HepG2 (cell line): ENCODE measurements around the gene CACNG1. TPM values are rescaled to one million over a fixed set of nuclear protein-coding genes. Genes with fewer than 3 reads are reported as not detected.

Source experiments
- ATAC-seq: fragments of 200-7000 bp; cut with Tn5 transposase; 3 replicates; pipeline ENCODE4 v1.9.1; 2020; ENCODE audit warnings: mild to moderate bottlenecking, moderate library complexity
- BruUV-seq: library from RNA; stranded (reverse); fragments of 400-500 nt; replicated peaks from 2 replicates; lab custom pipeline; 2021; lab: Mats Ljungman, UMichigan
- CTCF ChIA-PET: fragments of 300-600 bp; formaldehyde crosslinking; extraction: SDS; loops from one replicate; lab custom pipeline; 2021; ENCODE audit warnings: low total read pairs, inconsistent platforms, low intra/inter-chr PET ratio; lab: Yijun Ruan, JAX
- POLR2A ChIA-PET: fragments of 350-600 bp; sonication (Branson Sonifier 250); formaldehyde crosslinking; loops from one replicate; lab custom pipeline; 2020; ENCODE audit warnings: antibody characterized with exemption, inconsistent platforms; lab: Yijun Ruan, JAX
- DNase-seq: peaks from one replicate; pipeline ENCODE4 v3.0.0-alpha.2; 2015; ENCODE audit warnings: low spot score
- FAIRE-seq: peaks from 3 replicates; lab custom pipeline; 2011; peaks lifted over from hg19 to GRCh38; lab: Jason Lieb, UNC
- H2AFZ ChIP-seq: one replicate; pipeline ENCODE4 v1.6.1; 2011; ENCODE audit warnings: low read length, inconsistent platforms
- H3K27ac ChIP-seq: fragments of 300-600 bp; 3 replicates; pipeline ENCODE4 v1.8.0; 2011; ENCODE audit warnings: mixed run types, mild to moderate bottlenecking, mixed read lengths, low read length, inconsistent platforms; ENCODE audit not compliant: insufficient read depth; ENCODE audit errors: extremely low read length
- H3K27me3 ChIP-seq, 2 experiments: fragments of 200-600 bp in 1 of 2; 2 replicates in 1 of 2; 3 replicates in 1 of 2; pipeline versions ENCODE4 v1.6.0 to v1.8.0; 2011; ENCODE audit warnings: low read length in 2 of 2, mild to moderate bottlenecking in 2 of 2, moderate library complexity in 2 of 2, inconsistent platforms in 1 of 2; ENCODE audit not compliant: insufficient read depth in 2 of 2, control insufficient read depth in 1 of 2
- H3K36me3 ChIP-seq, 2 experiments: fragments of 200-600 bp in 1 of 2; replicated peaks in 1 of 2; 2 replicates in 1 of 2; 3 replicates in 1 of 2; pipeline versions ENCODE4 v1.5.1 to v1.8.0; 2011; ENCODE audit warnings: low read length in 2 of 2, inconsistent platforms in 1 of 2; ENCODE audit not compliant: insufficient read depth in 2 of 2, control insufficient read depth in 1 of 2
- H3K4me1 ChIP-seq: 2 replicates; pipeline ENCODE4 v1.5.1; 2012; ENCODE audit warnings: low read length, inconsistent platforms; ENCODE audit not compliant: insufficient read depth
- H3K4me2 ChIP-seq: 2 replicates; pipeline ENCODE4 v1.6.0; 2011; ENCODE audit warnings: low read depth, low read length, inconsistent platforms
- H3K4me3 ChIP-seq, 3 experiments: fragments of 200-600 bp in 1 of 3; sonication (generic), shearing (Covaris generic) in 1 of 3; replicated peaks in 1 of 3; 2 replicates each; pipeline ENCODE4 v1.5.1; 2011 to 2016; ENCODE audit warnings: low read length in 3 of 3, inconsistent platforms in 2 of 3, low read depth in 2 of 3, mild to moderate bottlenecking in 2 of 3, control low read depth in 1 of 3, mixed read lengths in 1 of 3; ENCODE audit not compliant: insufficient read depth in 1 of 3
- H3K79me2 ChIP-seq: one replicate; pipeline ENCODE4 v1.6.1; 2011; ENCODE audit warnings: low read length, inconsistent platforms; ENCODE audit not compliant: insufficient read depth
- H3K9ac ChIP-seq: 2 replicates; pipeline ENCODE4 v1.6.0; 2011; ENCODE audit warnings: mild to moderate bottlenecking, low read depth, low read length, inconsistent platforms; ENCODE audit not compliant: insufficient read depth
- H3K9me3 ChIP-seq: 2 replicates; pipeline ENCODE4 v1.5.1; 2012; ENCODE audit warnings: mild to moderate bottlenecking, low read length
- H4K20me1 ChIP-seq: 2 replicates; pipeline ENCODE4 v1.6.0; 2011; ENCODE audit warnings: inconsistent platforms, mild to moderate bottlenecking, low read length, moderate library complexity; ENCODE audit not compliant: insufficient read depth
- CENPX ChIP-seq: sonication (generic); formaldehyde crosslinking; IDR thresholded peaks from 2 replicates; pipeline ENCODE4 v1.9.0; 2021; ENCODE audit warnings: mild to moderate bottlenecking, missing genetic modification reagents, moderate library complexity
- PCBP2 ChIP-seq: fragments of 200-400 bp; formaldehyde crosslinking; optimal IDR thresholded peaks from 2 replicates; pipeline ENCODE3; 2018; ENCODE audit warnings: low read length, low read depth; ENCODE audit not compliant: poor library complexity, severe bottlenecking
- RBAK ChIP-seq: sonication (generic); formaldehyde crosslinking; IDR thresholded peaks from 2 replicates; pipeline ENCODE4 v1.5.1; 2020; ENCODE audit warnings: mild to moderate bottlenecking, missing genetic modification reagents
- SP4 ChIP-seq: sonication (generic); formaldehyde crosslinking; IDR thresholded peaks from 2 replicates; pipeline ENCODE4 v1.8.1; 2023; ENCODE audit warnings: mild to moderate bottlenecking, missing genetic modification reagents
- TAF15 ChIP-seq: fragments of 200-400 bp; formaldehyde crosslinking; IDR thresholded peaks from one replicate; pipeline ENCODE4 v1.6.1; 2018; ENCODE audit warnings: mild to moderate bottlenecking, low read depth, low read length; ENCODE audit not compliant: poor library complexity, severe bottlenecking
- USF2 ChIP-seq, 2 experiments: sonication (generic) in 1 of 2; formaldehyde crosslinking in 1 of 2; IDR thresholded peaks; 2 replicates each; pipeline versions ENCODE4 v1.5.1 to v1.6.1; 2011 to 2020; ENCODE audit warnings: borderline replicate concordance in 1 of 2, low read depth in 1 of 2, low read length in 1 of 2, mild to moderate bottlenecking in 1 of 2, missing genetic modification reagents in 1 of 2, moderate library complexity in 1 of 2
- ZBTB39 ChIP-seq: sonication (generic); formaldehyde crosslinking; IDR thresholded peaks from 2 replicates; pipeline ENCODE4 v1.5.0; 2020; ENCODE audit warnings: missing genetic modification reagents
- ZFP36L2 ChIP-seq: sonication (generic); formaldehyde crosslinking; IDR thresholded peaks from 2 replicates; pipeline ENCODE4 v1.4.0; 2020; ENCODE audit warnings: missing genetic modification reagents
- ZNF224 ChIP-seq: sonication (generic); formaldehyde crosslinking; IDR thresholded peaks from 2 replicates; pipeline ENCODE4 v1.5.0; 2020; ENCODE audit warnings: mild to moderate bottlenecking, missing genetic modification reagents
- ZNF232 ChIP-seq: sonication (generic); formaldehyde crosslinking; IDR thresholded peaks from 2 replicates; pipeline ENCODE4 v1.4.0; 2020; ENCODE audit warnings: missing genetic modification reagents, borderline replicate concordance
- ZNF446 ChIP-seq: sonication (generic); formaldehyde crosslinking; IDR thresholded peaks from 2 replicates; pipeline ENCODE4 v1.5.0; 2020; ENCODE audit warnings: mild to moderate bottlenecking, missing genetic modification reagents
- ZNF629 ChIP-seq: sonication (generic); formaldehyde crosslinking; conservative IDR thresholded peaks from 2 replicates; pipeline ENCODE4 v1.5.0; 2020; ENCODE audit warnings: missing genetic modification reagents
- ZNF670 ChIP-seq: sonication (generic); formaldehyde crosslinking; IDR thresholded peaks from 2 replicates; pipeline ENCODE4 v1.8.0; 2022; ENCODE audit warnings: mild to moderate bottlenecking, missing genetic modification reagents, borderline replicate concordance
- ZNF672 ChIP-seq: sonication (generic); formaldehyde crosslinking; IDR thresholded peaks from 2 replicates; pipeline ENCODE4 v1.8.1; 2022; ENCODE audit warnings: missing genetic modification reagents
- ZNF772 ChIP-seq: sonication (generic); formaldehyde crosslinking; IDR thresholded peaks from 2 replicates; pipeline ENCODE4 v1.5.0; 2020; ENCODE audit warnings: mild to moderate bottlenecking, missing genetic modification reagents
- WGBS: methylation state at CpG from one replicate; pipeline ENCODE4 v1.1.6; 2017; ENCODE audit warnings: low lambda C conversion rate; 5-methylcytosine and 5-hydroxymethylcytosine counted together
- in situ Hi-C: cut with HindIII; loops from 2 replicates; pipeline ENCODE4 v1.10.0; 2017; ENCODE audit warnings: low pct_unique_long_range_greater_than_20kb; ENCODE audit not compliant: extremely low pct_ligation_motif_present
- intact Hi-C: fragments of 100-400 bp; cut with micrococcal nuclease; formaldehyde crosslinking; loops from one replicate; pipeline ENCODE4 v1.10.0; 2022; ENCODE audit not compliant: unreplicated experiment
- polyA plus RNA-seq, 8 experiments: library from polyadenylated mRNA; depleted of rRNA in 3 of 8; stranded (reverse) in 7 of 8; unstranded in 1 of 8; fragments of >200 nt; fragmentation: Illumina TruSeq in 4 of 8; extraction: Trizol in 4 of 8; gene quantifications; 2 replicates each; pipeline versions ENCODE4 v1.2.1 to v1.2.3, GENCODE V29; 2011 to 2016; ENCODE audit warnings: low read depth in 4 of 8, missing spikeins in 1 of 8, mixed read lengths in 1 of 8; ENCODE audit not compliant: insufficient read depth in 1 of 8
- total RNA-seq, 5 experiments: library from RNA; depleted of rRNA; stranded (reverse); fragments of >200 nt; fragmentation: Illumina TruSeq; extraction: Trizol; gene quantifications; 2 replicates each; pipeline ENCODE4 v1.2.3, GENCODE V29; 2016; ENCODE audit warnings: low read depth in 1 of 5

Gene CACNG1
- total and polyA plus RNA-seq, 2 of the 13 experiments (the other 11 are each of a cell fraction or from before 2014, with no cell fraction given) = not detected

- no peak for FAIRE-seq
- TF ChIP-seq TAF15 (no peak), CENPX (no peak), ZNF672 (CRISPR knock-in tag) (no peak), RBAK (no peak), ZNF670 (no peak), ZNF772 (no peak), PCBP2 (no peak), ZNF232 (CRISPR knock-in tag) (no peak), SP4 (CRISPR knock-in tag) (no peak), ZNF446 (CRISPR knock-in tag) (no peak), USF2 (IDR thresholded peaks at IDR 0.05; ENCODE audit: low read depth, low read length) (no peak), USF2 (CRISPR knock-in tag; IDR thresholded peaks at IDR 0.05; ENCODE audit: borderline replicate concordance) (0 out of 2 replicates have a peak, but pooled peaks have one; percentile 24), ZBTB39 (CRISPR knock-in tag) (no peak), ZNF224 (CRISPR knock-in tag) (no peak), ZNF629 (CRISPR knock-in tag) (peak; percentile 77), ZFP36L2 (CRISPR knock-in tag) (no peak)
- Histone ChIP-seq H3K4me2 (no peak overlapping the region), H4K20me1 (no peaks in the 10 kb centered on the region), H3K4me1 (no peaks in the 10 kb centered on the region), H3K4me3 (no peak overlapping the region), H3K9ac (no peak overlapping the region), H3K79me2 (no peaks in the 10 kb centered on the region), H3K9me3 (no peaks in the 10 kb centered on the region), H3K27me3 (peaks cover 0 to 45% of the 10 kb centered on the region in 2 experiments; a peak in 4 of 5 replicates), H2AFZ (no peak overlapping the region), H3K27ac (no peak overlapping the region), H3K36me3 (no peaks in the 10 kb centered on the region)
- DNase-seq = no peak
- intact Hi-C loops (no loop called here), in situ Hi-C loops (no loop called here)
- WGBS = 25% methylated on average over 2 of the region's 2 CpGs
- ChIA-PET CTCF (no interaction called here), POLR2A (no interaction called here)
- ATAC-seq = no peak
- no TSS peak for BruUV-seq
These were observed 41.1 kb upstream of the CACNG1 start for GRCh38 chr17:67003231-67003630.
